HG02610 (cell line): ENCODE results near the gene TMC2.

Experiments
- ATAC-seq: cut with Tn5 transposase; IDR thresholded peaks from one replicate; pipeline ENCODE4 v1.9.1; 2021; ENCODE audit warnings: mild to moderate bottlenecking, moderate library complexity; ENCODE audit not compliant: unreplicated experiment

The TMC2 gene

GRCh38 chr20:2576317-2576727, 39.9 kb downstream of the TMC2 start:
- ATAC-seq, result no peak

DNA sequence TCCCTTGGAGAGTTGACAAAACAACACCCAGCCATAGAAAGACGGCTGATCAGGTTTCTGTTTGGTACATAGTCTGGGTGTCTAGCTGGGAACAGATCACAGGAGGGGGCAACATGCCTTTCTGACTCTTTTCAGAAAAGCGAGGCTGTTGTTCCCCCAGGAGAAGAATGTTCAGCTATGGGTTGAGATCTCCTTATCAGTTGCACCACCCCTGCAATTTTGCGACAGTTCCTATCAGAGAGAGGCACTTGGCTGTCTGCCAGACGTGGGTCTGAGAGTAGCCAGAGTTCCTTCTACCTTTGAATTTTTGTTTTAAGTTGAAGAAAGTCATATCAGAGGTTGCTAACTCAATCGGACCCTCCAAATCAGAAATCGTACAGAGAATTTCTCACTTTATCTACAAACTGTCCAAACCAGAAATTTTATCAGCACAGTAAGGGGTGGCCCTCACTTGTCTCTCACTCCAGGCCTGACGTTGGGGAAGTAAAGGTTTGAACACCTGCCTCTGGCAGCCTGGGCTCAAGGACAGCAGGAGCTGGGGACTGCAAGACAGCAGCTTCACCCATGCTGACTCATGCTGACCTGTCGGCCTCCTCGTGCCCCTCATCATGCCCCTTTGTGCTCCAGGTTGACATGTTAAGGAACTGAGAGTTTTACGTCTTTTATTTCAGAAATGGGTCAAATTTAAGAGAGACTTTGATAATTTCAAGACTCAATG, 42.3 kb downstream of the TMC2 start:
- ATAC-seq, result no peak

- no peak for ATAC-seq
Measured at GRCh38 chr20:2585811-2586210, 49.4 kb downstream of the TMC2 start.

- no peak for ATAC-seq
Measured at GRCh38 chr20:2593756-2594155, 57.4 kb downstream of the TMC2 start.

GRCh38 chr20:2595076-2595475, 58.7 kb downstream of the TMC2 start:
- no peak for ATAC-seq

GRCh38 chr20:2596673-2597279, 60.4 kb downstream of the TMC2 start:
- ATAC-seq, result no peak

- ATAC-seq, result no peak
Measured at GRCh38 chr20:2599288-2600006, 63.1 kb downstream of the TMC2 start.

DNA sequence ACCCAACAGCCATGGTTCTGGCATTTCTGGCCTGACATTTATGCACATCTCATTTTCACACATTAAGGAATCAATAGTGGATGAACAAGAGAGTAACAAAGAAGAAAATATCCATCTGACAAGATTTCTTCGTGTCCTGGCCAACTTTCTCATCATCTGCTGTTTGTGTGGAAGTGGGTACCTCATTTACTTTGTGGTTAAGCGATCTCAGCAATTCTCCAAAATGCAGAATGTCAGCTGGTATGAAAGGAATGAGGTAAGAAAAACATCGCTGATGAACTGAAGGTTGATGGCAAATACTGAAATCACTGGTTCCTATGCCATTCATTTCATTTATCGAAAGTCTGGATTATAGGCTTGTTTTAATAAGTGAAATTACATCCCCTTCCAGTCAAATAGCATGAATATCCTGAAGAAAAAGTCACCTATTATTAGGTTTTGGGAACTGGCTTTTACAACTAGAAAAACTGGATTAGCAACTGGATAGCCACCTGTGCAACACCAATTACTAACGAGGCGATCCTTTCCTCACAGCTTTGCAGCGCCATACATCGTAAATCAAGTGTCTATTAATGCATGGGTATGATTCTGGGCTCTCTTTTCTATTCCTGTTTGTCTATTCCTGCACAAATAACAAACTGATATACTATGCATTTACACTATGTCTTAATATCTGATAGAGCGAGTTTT, 65.8 kb downstream of the TMC2 start:
- no peak for ATAC-seq

GRCh38 chr20:2602746-2603145, 66.4 kb downstream of the TMC2 start:
- no peak for ATAC-seq

DNA sequence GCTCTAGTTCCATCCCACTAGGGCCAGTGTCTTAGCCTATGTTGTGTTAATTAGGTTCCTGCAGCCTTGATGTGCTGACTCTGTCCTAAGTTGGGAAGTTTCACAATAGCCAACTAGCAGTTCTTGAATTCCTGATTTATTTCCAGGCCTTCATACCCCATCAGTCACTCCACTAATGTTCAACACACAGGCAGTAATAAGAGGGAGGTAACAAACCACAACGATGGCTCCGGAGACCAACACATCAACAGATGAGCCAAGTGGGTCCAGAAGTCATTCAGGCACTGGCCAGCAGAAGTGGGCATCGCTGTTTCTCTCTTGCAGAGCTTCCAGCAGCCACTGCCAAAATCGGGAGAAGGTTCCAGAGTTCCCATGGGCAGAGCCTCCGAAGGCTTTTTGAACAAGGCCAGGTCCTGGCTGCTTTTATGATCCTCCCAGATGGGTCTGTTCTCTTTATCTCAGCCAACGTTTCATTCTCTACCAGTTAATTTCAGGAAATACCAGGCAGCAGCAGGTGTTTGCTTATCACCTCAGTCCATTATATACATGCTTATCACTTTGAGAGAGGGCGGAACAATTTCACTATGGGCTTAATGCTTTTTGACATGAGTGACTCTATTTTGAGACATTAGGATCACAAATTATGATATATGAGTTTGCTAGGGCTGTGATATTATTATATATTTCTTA, 67.6 kb downstream of the TMC2 start:
- no peak for ATAC-seq

- ATAC-seq, result no peak
Measured at GRCh38 chr20:2604506-2604835, 68.1 kb downstream of the TMC2 start.

DNA sequence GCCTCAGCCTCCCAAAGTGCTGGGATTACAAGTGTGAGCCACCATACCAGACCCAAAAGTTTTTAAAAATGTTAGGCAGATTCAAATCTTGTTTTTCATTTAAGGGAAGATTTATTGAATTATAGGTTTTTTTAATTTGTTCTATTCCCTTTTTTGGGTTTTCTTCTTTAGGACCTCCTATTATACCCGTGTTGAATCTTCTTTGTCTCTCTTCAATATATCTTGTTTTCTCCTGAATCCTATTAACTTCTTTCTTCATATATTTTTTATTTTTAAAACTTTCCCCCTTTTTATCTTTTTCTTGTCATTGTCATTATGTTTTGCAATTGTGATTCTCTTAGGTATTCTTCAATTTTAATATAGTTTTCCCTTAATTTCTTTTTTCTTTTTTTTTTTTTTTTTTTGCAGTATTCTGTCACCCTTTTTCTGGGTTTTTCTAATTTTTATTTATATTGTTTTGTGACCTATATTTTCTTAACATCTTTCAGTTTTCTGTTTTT, 70.2 kb downstream of the TMC2 start:
- ATAC-seq, result no peak

GRCh38 chr20:2610326-2610725, 74.0 kb downstream of the TMC2 start:
- no peak for ATAC-seq

GRCh38 chr20:2610941-2611720, 74.8 kb downstream of the TMC2 start:
- ATAC-seq, result no peak

DNA sequence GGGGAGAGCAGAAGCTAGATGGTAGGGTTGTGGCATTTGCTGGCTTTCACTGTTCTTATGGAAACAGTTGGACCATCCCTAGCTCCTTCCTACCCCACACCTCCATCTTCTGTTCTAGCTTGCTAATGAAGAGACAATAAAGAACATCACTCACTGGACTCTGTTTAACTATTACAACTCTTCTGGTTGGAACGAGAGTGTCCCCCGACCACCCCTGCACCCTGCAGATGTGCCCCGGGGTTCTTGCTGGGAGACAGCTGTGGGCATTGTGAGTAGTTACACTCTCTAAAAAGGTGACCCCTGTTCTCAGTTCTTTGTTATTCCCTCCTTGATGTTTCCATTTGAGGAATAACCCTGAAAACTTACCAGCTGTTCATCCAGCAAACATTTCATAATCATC, 75.7 kb downstream of the TMC2 start:
- ATAC-seq, result no peak

GRCh38 chr20:2616634-2617033, 80.3 kb downstream of the TMC2 start:
- ATAC-seq, result no peak

DNA sequence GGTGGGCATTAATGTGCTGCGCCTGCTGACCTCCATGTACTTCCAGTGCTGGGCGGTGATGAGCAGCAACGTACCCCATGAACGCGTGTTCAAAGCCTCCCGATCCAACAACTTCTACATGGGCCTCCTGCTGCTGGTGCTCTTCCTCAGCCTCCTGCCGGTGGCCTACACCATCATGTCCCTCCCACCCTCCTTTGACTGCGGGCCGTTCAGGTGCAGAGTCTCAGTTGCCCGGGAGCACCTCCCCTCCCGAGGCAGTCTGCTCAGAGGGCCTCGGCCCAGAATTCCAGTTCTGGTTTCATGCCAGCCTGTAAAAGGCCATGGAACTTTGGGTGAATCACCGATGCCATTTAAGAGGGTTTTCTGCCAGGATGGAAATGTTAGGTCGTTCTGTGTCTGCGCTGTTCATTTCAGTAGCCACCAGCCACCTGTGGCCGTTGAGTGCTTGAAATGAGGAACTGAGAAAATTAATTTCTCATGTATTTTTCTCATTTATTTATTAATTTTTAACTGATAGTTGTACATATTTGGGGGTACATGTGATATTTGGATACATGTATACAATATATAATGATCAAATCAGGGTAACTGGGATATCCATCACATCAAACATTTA, 80.8 kb downstream of the TMC2 start:
- ATAC-seq, result no peak

DNA sequence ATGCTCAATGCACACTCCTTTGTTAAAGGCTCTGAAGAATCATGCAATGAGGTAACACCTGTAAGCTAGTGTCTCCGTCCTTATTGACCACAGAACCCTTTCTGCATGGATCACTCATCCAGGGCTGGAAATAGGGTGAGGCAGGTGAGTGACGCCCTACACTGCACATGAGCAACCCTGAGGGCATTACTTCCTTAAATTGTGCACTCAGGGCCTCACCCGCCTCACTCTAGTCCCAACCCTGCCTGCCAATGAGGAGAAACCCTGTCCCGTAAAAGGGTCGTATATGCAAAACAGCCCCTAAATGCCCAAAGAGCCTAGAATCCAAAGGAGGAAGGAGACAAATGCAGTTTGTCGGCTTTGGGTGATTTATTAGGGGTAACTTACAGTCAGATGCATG, 82.4 kb downstream of the TMC2 start:
- no peak for ATAC-seq

- ATAC-seq, result no peak
Measured at GRCh38 chr20:2619337-2619736, 83.0 kb downstream of the TMC2 start.
